HG02938 (cell line): ENCODE results near the gene CDC42EP5.

Experiments
- ATAC-seq: cut with Tn5 transposase; IDR thresholded peaks from one replicate; pipeline ENCODE4 v1.9.1; 2021; ENCODE audit warnings: mild to moderate bottlenecking, moderate library complexity; ENCODE audit not compliant: unreplicated experiment

The CDC42EP5 gene

DNA sequence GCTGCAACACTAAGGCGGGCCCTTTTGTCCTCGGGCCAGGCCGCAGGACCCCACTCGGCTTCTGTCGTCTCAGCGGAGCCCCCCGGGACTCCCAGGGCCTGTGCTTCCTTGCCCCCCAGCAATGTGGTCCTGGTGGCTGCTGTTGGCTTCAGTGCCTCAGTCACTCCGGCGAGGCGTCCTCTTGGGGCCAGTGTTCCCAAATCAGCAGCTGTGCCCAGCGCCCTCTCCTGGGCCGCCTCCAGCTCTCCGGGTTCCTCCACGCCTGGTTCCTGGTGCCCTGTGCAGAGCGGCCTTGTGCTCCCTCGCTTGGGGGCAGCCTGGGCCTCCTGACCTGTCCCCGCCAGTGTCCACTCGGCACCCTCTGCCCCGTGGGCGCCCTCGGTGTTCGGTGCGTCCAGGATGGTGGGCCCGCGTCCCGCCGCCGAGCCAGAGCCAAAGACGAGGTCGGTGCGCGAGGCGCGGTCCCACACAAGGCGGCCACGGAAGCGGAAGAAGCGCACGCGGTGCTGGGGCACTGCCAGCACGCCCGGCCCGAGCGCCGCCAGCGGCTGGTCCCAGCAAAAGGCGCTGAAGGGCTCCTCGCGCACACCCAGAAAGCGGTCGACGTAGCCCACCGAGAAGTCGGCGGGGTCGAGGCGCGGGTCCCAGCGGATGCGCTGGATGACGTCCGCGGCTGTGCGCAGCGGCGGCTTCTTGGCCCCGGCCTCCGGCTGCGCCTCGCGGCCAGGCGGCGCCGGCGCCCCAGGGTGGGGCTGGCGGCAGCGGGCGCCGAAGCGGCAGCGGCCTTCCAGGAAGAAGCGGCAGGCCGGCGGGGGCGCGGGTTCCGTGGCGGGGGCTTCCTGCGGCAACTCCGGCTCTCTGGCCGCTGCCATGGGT lies 10.2 kb downstream of the CDC42EP5 start:
- peak; percentile 4 for ATAC-seq

DNA sequence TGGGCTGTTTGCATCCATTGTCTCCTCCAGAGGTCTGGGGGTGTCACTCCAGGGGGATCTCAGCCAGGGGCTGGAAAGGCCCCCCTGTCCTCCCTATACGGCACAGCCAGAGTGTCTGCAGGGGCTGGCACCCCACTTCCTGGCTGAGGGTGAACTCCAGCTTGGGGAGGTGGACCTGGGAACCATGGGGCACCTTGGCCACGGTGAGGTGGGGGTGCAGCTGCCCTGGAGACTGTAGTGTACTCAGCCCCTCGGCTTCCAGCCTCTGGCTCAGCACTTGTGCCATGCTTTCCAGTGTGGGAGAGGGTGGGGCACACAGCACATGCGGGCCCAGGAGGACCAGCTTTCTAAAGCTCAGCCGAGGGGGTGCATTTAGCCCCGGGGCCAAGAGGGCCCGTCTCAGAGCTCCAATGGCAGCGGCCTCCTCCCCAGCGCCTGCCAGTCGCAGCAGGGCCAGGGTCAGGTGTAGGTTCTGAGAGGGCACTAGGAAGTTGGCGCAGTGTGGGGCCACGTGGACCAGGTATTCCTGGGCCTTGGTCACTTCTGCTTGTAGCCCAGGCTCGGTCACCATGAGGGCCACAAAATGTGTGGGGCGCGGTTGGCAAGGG lies 10.9 kb downstream of the CDC42EP5 start:
- no peak for ATAC-seq

DNA sequence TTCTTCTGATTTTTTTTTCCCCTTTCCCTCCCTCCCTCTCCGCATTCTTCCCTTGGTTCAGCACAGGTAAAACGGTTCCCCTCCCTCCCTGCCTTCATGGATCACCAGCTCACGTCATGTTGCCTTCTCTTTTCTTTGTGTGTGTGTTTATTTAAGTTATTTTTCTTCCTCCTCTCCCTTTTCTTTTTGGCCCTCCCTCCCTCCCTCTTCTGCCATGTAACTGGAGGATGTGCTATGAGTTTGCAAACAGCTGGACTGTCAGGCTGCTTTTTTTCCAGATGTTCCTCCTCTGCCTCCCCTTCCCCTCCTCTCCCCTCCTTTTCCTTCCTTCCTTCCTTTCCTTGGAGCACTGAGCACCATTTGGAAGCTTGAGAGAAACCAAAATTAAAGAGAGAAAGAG lies 11.5 kb downstream of the CDC42EP5 start:
- no peak for ATAC-seq

DNA sequence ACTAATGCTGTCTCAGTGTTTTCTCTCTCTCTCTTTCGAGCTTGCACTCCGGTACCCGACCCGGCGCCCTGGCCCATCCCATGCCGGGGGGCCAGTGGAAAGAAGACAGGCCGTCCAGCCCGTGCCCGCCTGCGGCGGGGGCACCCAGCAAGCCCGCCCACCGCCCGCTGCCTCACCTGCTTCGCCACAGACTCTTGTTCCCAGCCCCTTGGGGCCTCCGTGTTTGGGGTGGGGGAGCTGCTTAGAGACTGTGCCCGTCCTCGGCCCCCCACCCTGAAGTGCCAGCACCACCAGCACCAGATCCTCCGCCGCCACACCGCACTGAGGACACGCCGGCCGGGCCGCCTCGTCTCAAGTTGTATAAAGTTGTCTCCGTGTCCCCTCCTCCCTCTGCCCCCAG lies 11.9 kb downstream of the CDC42EP5 start:
- ATAC-seq, result no peak

DNA sequence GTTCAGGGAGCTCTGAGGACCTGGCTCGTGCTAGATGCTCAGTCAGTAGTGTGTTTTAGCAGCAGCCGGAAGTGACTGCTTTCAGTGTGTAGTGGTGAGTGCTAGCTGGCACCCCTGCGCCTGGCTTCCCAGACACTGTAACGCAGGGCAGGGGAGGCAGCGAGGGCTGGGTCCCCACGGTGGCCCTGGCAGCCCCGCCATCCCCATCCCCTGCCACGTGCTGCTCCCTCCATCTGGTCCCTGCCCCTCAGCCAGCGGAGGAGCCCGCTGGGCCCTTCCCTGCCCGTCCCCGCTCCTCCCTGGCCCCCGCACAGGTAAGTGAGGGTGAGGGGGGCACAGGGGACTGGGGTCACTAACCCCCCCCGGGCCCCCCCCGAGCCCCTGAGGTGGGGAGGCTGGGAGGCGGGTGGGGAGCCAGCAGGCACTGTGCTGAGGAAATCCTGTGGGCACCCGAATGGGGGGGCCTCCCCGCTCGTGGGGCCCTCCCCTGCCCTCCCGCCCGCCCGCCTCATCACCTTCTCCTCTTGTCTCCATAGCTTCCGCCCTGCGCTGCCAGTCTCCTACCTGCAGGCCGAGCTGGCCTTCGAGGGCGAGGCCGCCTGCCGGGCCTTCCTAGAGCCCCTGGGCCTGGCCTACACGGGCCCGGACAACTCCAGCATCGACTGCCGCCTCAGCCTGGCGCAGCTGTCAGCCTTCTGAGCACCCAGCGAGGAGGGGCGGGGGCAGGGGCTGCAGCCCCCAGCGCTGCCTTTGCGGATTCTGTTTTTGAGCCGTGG lies 12.7 kb downstream of the CDC42EP5 start:
- no peak for ATAC-seq

DNA sequence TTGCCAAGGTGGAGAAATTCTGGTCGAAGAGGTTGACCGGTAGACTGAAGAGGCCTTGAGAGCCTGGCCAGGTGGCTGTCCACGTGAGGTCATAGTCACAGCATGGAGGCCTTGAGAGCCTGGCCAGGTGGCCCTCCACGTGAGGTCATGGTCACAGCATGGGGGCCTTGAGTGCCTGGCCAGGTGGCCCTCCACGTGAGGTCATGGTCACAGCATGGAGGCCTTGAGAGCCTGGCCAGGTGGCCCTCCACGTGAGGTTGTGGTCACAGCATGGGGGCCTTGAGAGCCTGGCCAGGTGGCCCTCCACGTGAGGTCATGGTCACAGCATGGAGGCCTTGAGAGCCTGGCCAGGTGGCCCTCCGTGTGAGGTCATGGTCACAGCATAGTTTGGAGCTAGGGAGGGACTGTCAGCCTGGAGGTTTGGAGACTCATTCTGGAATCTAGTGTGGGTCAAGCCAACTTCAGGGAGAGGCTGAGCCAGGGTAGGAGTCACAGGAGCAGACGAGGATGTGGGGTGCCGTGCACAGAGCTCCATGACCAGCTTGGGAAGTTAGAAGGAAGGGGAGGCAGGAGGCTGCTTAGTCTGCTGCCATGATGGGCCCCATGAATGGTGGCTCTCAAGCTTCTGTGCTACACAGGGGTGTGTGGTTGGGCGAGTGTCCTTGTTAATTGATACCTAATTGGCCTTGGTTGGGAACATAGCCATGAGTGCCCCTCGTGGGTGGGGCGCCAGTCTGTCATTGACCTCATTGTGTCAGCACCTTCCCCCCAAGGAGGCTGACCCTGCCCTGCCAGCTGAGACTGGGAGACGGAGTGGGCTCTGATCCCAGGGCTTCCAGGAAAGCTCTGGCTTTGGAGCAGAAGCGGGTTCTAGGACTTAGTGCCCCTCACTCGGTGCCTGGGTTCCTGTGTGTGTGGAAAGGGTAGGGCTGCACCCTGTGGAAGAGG lies 13.5 kb downstream of the CDC42EP5 start:
- ATAC-seq, result no peak

DNA sequence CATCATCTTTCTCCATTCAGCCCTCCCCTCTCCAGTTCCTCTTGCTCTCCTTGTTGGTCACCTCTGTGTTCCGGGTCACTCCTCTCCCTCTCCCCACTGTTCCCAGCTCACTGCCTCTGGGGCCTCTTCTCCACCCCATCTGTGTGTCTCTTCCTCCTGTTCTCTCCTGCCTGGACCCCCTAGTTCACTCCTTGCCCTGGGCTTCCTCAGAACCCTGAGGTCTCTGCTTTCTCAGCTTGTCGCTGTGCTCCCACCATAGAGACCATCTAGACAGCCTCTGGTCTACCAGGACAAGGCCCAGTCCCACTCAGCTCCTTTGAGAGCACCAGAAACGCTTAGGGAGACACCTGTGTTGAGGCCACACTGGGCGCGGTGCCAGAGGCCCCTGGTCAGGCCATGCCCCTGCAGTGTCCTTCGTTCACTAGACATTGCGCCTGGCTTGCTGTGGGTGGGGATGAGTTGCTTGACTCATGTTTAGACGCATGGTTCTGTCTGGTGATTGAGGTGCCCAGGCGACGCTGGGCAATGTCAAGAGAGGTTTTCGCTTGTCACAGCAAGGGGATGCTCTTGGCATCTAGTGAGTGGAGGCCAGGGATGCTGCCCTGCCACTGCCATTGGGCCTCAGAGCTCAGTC lies 14.3 kb downstream of the CDC42EP5 start:
- no peak for ATAC-seq

DNA sequence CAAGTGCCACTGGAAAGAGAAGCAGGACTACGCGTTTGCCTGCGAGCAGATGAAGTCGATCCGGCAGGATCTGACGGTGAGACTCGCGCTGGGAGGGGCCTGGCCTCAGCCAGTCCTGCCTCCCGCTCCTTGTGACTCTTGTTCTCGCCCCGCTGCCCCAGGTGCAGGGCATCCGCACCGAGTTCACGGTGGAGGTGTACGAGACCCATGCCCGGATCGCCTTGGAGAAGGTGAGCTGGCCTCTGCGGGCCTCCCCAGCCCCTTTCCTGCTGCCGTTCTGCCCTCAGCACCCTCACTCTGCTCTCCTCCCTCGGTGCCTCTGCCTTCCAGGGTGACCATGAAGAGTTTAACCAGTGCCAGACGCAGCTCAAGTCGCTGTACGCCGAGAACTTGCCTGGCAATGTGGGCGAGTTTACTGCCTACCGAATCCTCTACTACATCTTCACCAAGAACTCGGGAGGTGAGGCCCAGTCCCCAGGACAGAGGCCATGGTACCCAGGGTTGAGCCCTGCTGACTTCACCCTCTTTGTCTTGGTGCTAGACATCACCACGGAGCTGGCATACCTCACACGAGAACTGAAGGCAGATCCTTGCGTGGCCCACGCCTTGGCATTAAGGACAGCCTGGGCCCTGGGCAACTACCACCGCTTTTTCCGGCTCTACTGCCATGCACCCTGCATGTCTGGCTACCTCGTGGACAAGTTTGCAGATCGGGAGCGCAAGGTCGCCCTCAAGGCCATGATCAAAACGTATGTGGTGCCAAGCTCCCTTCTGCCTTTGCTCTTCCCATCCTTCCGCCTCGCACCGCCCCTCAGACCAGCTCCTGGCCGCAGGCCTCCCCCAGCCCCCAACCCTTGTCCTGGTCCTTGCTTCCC lies 15.1 kb downstream of the CDC42EP5 start:
- no peak for ATAC-seq

DNA sequence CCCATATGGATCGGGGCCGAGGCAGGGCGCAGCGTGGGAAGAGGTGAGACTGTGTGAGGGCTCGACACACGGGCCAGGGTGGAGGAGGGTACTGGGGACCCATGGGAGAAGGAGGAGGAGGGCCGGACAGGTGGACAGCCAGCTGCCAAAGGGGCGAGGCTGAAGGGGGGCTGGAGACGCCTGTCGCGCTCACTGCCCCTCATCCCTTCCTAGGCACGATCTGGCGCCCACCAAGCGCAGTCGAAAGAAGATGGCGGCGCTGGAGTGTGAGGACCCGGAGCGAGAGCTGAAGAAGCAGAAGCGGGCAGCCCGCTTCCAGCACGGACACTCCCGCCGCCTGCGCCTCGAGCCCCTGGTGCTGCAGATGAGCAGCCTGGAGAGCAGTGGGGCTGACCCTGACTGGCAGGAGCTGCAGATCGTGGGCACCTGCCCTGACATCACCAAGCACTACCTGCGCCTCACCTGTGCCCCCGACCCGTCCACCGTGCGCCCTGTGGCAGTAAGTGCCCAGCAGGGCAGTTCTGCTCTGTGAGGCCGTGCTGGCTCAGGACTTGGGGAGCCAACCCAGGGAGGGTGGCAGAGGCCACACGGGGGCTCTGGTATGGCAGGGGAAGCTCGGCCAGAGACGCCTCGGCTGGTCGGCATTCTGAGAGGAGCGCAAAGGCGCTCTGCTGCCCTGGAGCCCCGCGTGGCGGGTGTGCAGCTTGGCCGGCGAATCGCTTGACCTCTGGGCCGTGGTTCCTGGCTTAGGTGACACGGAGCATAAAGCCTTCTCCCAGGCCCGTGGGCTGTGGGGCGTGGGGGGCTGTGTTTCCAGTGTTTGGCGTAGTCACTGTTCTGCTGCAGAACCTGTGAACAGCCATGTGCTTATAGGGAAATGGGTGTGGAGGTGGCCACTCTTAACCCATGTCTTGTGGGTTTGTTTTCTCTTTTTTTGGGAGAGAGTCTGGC lies 16.4 kb downstream of the CDC42EP5 start:
- ATAC-seq, result no peak

DNA sequence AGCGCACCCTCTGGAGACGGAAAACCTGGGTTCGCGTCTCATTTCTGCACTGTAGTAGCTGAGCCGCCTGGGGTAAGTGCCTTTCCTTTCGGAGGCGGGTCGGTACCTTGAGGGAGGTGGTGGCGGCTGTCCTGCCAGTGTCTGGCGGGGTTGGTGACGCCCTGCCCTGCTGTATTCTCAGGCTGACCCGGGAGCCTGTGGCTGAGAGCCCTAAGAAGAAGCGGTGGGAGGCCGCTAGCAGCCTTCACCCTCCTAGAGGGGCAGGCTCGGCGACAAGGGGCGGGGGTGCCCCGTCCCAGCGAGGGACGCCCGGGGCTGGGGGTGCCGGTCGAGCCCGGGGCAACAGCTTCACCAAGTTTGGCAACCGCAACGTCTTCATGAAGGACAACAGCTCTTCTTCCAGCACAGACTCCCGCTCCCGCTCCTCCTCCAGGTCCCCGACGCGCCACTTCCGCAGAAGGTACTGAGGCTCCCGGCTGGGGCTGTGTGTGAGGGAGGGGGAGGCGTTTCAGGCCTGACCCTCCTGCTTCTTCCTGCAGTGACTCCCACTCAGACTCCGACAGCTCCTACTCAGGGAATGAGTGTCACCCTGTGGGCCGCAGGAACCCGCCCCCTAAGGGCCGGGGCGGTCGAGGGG lies 17.2 kb downstream of the CDC42EP5 start:
- ATAC-seq, result no peak

DNA sequence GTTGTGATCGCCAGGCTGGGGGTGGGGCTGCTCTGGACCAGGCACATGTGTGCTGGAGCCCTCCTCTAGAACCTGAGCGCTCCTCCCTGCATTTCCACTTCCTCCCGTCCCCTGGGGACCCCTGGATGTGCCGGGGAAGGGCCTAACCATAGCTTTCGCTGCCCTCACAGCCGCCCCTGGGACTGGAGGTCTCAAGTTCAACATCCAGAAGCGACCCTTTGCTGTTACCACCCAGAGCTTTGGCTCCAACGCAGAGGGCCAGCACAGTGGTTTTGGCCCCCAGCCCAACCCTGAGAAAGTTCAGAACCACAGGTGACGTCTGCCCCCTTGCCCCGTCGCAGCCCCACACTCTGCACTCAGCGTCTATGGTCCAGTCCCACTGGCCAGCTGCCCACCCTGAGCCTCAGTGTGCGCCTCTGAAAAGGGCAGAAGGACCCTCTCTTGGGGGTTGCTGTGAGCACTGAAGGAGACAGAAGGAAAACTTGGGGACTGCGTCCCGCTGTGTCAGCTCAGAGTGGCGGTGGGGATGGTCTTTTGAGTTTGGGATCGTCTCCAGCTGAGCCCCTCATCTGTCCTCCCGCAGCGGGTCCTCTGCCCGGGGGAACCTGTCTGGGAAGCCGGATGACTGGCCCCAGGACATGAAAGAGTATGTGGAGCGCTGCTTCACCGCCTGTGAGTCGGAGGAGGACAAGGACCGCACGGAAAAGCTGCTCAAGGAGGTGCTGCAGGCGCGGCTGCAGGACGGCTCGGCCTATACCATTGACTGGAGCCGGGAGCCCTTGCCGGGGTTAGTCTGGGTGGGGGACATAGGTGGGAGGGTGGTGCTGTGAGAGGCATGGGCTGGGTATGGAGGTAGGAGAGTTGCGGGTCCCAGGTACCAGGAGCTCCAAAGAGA lies 18.1 kb downstream of the CDC42EP5 start:
- ATAC-seq, result no peak

DNA sequence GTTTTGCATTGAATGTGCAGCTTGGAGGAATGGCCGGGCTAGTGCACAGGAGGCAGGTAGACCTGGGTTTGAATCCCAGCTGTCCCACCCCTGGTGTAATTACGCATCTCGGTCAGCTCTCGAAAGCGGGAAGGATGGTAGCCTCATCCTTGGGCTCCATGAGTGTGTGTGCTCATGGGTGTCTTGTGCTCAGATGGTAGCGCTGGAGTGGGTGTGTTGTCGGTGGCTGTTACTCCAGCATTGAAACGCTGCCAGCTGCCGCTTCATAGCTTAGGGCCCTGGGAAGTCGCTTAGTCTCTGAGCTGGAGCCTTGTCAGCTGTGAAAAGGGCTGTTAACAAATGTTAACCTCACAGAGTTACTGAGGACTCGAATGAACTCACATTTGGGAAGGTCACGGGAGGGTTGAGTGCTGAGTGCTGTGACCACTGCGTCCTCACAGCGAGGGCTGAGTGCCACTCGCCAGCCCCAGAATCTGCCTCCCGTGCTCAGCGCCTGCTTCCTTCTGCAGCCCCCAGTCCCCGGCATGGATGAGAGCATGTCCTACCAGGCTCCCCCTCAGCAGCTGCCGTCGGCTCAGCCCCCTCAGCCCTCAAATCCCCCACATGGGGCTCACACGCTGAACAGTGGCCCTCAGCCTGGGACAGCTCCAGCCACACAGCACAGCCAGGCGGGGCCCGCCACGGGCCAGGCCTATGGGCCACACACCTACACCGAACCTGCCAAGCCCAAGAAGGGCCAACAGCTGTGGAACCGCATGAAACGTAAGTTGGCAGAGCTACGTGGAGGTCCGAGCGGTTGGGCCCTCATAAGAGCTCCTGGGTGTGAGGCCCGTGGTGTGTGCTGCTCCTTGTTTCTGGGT lies 18.9 kb downstream of the CDC42EP5 start:
- ATAC-seq, result no peak

DNA sequence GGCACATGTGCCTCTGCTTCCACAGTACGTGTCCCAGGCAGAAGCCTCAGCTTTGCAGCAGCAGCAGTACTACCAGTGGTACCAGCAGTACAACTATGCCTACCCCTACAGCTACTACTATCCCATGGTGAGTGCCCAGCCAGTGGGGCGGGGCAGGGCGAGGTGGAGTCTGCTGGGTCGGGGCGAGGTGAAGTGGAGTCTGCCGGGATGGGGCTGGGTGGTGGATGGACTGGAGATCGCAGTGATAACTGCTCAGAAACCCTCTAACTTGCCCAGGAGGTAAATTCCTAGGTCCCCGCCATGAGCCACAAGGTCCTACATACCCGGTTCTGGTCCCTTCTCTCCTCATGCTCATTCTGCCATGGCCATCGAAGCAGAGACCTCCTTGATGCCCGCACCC lies 20.5 kb downstream of the CDC42EP5 start:
- no peak for ATAC-seq

DNA sequence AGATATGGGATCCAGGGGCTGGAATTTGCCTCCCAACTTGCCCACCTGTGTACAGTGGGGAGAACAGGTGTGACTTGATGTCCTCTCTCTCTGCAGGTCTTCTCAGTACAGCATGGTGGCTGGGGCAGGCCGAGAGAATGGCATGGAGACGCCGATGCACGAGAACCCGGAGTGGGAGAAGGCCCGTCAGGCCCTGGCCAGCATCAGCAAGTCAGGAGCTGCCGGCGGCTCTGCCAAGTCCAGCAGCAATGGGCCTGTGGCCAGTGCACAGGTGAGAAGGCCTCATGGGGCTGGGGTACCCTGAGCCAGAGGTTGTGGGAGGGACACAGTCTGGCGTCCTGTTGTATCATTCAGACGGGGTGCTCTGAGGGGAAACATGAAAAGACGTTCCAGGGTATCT lies 21.1 kb downstream of the CDC42EP5 start:
- ATAC-seq, result no peak

DNA sequence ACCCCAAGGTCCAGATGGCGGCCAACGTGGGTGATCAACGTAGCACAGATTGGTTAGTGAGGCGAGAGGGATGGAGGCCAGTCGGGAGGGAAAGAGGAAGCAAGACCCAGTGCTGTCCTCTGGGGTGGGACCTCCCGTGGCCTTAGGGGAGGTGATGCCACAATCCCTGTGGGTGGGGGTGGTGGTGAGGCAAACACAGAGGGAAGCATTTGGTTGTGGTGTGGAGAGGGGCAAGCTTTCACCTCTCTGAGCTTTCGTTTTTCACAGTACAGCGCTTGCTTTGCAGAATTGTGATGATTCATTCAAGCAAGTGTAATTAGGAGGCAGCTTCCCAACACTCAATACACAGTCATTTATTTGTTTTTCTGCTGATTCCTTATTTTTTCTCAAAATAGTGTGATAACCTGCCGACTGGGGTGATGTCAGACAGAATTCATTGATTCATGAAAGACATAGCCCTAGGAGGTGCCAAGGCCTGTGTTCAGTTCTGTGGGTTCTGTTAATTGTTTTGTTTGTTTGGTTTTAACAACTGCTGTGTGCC lies 21.7 kb downstream of the CDC42EP5 start:
- no peak for ATAC-seq
